Nephron (organoid): Measurements from ENCODE around the gene USB1.
"Not testable (repeated sequence)": the region's sequence is repeated elsewhere in the genome, so short reads cannot be mapped to it uniquely, and the experiment has no call there.

ENCODE experiments used
- H3K27ac Mint-ChIP-seq, 3 experiments: 2 replicates each; pipeline ENCODE4 v1.8.0; 2020; ENCODE audit warnings: mixed read lengths in 3 of 3, mild to moderate bottlenecking in 2 of 3, moderate library complexity in 1 of 3
- H3K27me3 Mint-ChIP-seq: 2 replicates; pipeline ENCODE4 v1.8.0; 2021; ENCODE audit warnings: low read depth, mild to moderate bottlenecking, moderate library complexity, mixed read lengths
- H3K36me3 Mint-ChIP-seq: 2 replicates; pipeline ENCODE4 v1.8.0; 2020; ENCODE audit warnings: low read depth, mixed read lengths
- H3K4me1 Mint-ChIP-seq: 2 replicates; pipeline ENCODE4 v1.8.0; 2020; ENCODE audit warnings: mixed read lengths
- H3K4me3 Mint-ChIP-seq, 3 experiments: 2 replicates each; pipeline ENCODE4 v1.8.0; 2020; ENCODE audit warnings: mild to moderate bottlenecking in 3 of 3, mixed read lengths in 3 of 3, moderate library complexity in 2 of 3
- H3K9me3 Mint-ChIP-seq: 2 replicates; pipeline ENCODE4 v1.8.0; 2020; ENCODE audit warnings: mixed read lengths
- TF ChIP-seq, protein P1 (sequence below), 3 experiments: fragments of 200-600 bp; sonication (generic); IDR thresholded peaks; one replicate each; pipeline ENCODE4 v1.5.0; 2021; ENCODE audit warnings: antibody characterized with exemption in 3 of 3; ENCODE audit not compliant: unreplicated experiment in 3 of 3

Gene USB1

DNA sequence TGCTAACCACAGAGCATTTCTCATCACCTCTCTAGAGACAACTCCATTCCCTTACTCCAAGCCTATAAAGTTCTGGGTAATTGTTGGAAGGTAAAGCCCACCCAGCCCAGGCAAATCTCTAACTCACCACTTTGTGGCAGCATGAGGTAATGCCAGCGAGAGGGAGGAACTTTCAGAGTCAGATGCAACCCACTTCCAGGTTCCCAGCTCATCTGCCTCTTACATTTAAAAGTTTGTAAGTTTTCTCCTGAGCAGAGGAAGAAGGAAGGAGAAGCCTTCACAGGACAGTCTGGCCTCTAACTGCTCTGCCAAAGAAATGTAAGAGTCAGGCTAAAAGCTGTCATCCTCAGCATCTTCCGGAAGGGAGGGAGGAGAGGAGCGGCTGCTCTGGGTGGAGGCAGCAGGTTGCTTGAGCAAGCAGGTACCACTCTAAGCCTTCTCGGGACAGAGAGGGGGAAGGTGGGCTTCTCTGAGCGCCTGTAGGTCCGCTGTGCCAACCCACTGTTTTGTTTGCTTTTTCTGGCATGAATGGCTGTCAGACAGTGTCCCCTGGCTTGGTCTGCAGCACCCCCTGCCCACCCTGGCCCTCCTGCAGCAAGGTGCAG, 1.7 kb upstream of the USB1 start:
- Mint-ChIP-seq H3K36me3 (peaks cover 17% of the 10 kb centered on the region), H3K4me3 (peak overlapping the region; percentile 78 to 91 (median 90)), H3K9me3 (no peaks in the 10 kb centered on the region), H3K27me3 (no peaks in the 10 kb centered on the region), H3K4me1 (peaks cover 13% of the 10 kb centered on the region), H3K27ac (peak overlapping the region; percentile 20 to 89 (median 76))
- TF ChIP-seq, protein P1, sequence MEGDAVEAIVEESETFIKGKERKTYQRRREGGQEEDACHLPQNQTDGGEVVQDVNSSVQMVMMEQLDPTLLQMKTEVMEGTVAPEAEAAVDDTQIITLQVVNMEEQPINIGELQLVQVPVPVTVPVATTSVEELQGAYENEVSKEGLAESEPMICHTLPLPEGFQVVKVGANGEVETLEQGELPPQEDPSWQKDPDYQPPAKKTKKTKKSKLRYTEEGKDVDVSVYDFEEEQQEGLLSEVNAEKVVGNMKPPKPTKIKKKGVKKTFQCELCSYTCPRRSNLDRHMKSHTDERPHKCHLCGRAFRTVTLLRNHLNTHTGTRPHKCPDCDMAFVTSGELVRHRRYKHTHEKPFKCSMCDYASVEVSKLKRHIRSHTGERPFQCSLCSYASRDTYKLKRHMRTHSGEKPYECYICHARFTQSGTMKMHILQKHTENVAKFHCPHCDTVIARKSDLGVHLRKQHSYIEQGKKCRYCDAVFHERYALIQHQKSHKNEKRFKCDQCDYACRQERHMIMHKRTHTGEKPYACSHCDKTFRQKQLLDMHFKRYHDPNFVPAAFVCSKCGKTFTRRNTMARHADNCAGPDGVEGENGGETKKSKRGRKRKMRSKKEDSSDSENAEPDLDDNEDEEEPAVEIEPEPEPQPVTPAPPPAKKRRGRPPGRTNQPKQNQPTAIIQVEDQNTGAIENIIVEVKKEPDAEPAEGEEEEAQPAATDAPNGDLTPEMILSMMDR (IDR thresholded peaks at IDR 0.05; ENCODE audit: unreplicated experiment in 3 of 3): no peak

DNA sequence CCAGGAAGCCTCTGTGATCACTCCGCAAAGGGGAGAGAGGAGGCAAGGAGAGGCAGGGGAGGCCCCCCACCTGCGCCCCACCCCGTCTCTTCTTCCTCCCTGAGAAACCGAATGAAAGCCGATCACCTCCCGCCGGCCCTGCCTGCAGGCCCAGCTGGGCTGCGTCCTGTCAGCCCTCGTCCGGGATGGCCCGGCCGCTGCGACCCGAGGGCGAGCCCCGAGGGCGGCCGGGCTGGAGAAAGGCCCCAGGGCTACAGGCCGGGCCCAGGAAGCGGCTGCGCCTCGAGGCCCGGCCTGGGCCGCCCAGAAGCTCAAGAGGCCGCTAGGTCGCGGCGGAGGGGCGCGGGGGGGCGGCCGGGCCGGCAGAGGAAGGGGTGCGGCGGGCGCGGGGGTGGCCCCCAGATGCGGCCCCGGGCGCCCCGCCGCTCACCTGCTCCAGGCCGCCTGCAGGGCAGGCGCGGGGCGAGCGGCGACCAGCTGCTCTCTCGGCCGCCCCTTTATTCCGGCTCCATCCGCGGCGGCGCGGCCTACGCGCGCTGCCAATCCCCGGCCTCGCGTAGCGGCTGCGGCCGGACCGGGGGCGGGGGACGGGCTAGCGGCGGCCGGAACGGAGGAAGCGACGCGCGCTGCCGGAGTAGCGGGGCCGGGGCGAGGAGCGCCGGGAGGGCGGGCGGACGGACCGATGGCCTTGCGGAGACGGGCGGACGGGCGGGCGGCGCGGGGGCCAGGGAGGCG, 1.1 kb upstream of the USB1 start, which contains the start of gene ZNF319:
ZNF319 (minus strand) TSS at position 702 of the 735 bp plus-strand sequence. CDS start 2,407 bp downstream, outside the sequence.
- TF ChIP-seq, protein P1 (IDR thresholded peaks at IDR 0.05; ENCODE audit: unreplicated experiment in 3 of 3): no peak
- H3K4me3 Mint-ChIP-seq: peak within 1 kb of the TSS; percentile 90 to 93 (median 90)
- no peaks in the 10 kb centered on the region for H3K27me3 Mint-ChIP-seq
- peak within 1 kb of the TSS; percentile 55 to 89 (median 89) for H3K27ac Mint-ChIP-seq
- no peaks in the 10 kb centered on the region for H3K9me3 Mint-ChIP-seq
- H3K4me1 Mint-ChIP-seq: peaks cover 13% of the 10 kb centered on the region
- peaks cover 18% of the 10 kb centered on the region for H3K36me3 Mint-ChIP-seq

DNA sequence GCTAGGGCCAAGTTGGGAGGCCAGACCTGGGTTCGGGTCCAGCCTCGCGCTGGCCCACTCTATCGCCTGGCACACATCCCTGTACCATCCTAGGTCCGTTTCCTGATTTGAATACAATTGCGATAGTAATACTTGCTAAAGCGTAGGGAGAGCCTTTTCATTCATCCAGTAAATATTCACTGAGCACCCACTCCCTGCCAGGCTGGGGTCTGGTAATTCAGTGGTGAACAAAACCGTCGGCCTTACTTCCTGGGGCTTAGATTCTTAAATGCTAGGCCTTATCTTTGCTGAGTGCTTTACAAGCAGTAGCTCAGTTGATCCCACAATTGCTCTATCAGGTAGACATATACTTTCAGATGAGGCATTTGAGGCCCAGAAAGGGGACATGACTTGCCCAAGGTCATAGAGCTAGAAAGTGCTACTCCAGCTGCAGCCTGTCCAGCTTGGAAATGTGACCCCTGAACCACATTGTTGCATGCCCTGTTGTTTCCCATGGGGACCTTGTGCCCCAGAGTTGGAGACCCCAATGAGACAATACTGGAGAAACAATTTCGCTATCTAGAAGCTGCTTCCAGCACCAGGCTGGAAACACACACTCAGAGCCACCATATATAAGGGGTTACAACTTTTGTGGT, 691 bp downstream of the USB1 start:
- H3K36me3 Mint-ChIP-seq: peaks cover 25% of the 10 kb centered on the region
- TF ChIP-seq, protein P1 (IDR thresholded peaks at IDR 0.05; ENCODE audit: unreplicated experiment in 3 of 3): no peak
- peak overlapping the region; percentile 55 to 89 (median 80) for H3K27ac Mint-ChIP-seq
- H3K27me3 Mint-ChIP-seq: no peaks in the 10 kb centered on the region
- H3K4me1 Mint-ChIP-seq: peaks cover 13% of the 10 kb centered on the region
- H3K9me3 Mint-ChIP-seq: peaks cover under 1% of the 10 kb centered on the region
- H3K4me3 Mint-ChIP-seq: peak overlapping the region; percentile 90 to 93 (median 90)

DNA sequence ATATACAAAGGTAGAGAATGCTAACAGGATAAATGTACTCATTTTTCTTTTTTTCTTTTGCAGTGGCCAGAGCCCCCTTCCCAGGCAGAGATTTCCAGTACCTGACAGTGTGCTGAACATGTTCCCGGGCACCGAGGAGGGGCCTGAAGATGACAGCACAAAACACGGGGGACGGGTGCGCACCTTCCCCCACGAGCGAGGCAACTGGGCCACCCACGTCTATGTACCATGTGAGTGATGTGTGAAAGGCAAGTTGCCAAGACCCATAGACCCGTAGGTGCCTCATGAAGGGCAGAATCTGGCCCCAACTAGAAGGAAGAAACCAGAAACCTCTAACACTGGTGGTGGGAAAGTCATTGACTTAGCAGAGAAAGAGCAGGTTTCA, 1.2 kb downstream of the USB1 start:
- H3K27me3 Mint-ChIP-seq: no peaks in the 10 kb centered on the region
- peaks cover 3% of the 10 kb centered on the region for H3K9me3 Mint-ChIP-seq
- peak overlapping the region; percentile 38 to 93 (median 90) for H3K4me3 Mint-ChIP-seq
- H3K27ac Mint-ChIP-seq: no peak overlapping the region
- TF ChIP-seq, protein P1 (IDR thresholded peaks at IDR 0.05; ENCODE audit: unreplicated experiment in 3 of 3): no peak
- peaks cover 13% of the 10 kb centered on the region for H3K4me1 Mint-ChIP-seq
- peaks cover 25% of the 10 kb centered on the region for H3K36me3 Mint-ChIP-seq

DNA sequence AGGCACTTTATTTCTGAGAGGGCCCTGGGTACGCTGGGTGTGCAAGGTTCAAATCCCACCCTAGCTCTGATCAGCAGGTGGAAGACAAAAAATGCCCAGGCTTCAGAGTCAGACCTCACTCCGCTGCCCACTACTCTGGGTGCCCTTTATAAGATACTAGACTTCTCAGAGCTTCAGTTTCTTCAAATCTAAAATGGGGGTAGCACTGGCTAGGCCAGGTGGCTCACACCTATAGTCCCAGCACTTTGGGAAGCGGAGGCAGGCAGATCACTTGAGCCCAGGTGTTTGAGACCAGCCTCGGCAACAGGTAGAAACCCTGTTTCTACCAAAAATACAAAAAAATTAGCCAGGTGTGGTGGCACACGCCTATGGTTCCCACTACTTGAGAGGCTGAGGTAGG, 1.7 kb downstream of the USB1 start:
- TF ChIP-seq, protein P1 (IDR thresholded peaks at IDR 0.05; ENCODE audit: unreplicated experiment in 3 of 3): no peak
- Mint-ChIP-seq H3K4me1 (peaks cover 12% of the 10 kb centered on the region), H3K4me3 (peak overlapping the region; percentile 23 to 93 (median 37)), H3K9me3 (peaks cover 3% of the 10 kb centered on the region), H3K36me3 (peaks cover 24% of the 10 kb centered on the region), H3K27ac (no peak overlapping the region), H3K27me3 (no peaks in the 10 kb centered on the region)

DNA sequence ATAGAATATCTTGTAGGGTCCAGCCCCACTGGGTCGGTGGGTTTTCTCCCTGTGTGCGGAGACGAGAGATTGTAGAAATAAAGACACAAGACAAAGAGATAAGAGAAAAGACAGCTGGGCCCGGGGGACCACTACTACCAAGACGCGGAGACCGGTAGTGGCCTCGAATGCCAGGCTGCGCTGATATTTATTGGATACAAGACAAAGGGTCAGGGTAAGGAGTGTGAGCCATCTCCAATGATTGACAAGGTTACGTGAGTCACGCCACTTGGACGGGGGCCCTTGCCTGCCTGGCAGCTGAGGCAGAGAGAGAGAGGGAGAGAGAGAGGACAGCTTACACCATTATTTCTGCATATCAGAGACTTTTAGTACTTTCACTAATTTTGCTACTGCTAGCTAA, 3.5 kb downstream of the USB1 start:
- H3K27me3 Mint-ChIP-seq, H3K4me1 Mint-ChIP-seq, H3K9me3 Mint-ChIP-seq, H3K4me3 Mint-ChIP-seq, H3K27ac Mint-ChIP-seq: not testable (repeated sequence)
- peaks cover 33% of the 10 kb centered on the region for H3K36me3 Mint-ChIP-seq
